NCI-H2029 treated with DMSO at 0.1 percent for 48 hours (cell line): ENCODE results near the gene TBC1D9B.
A peak's percentile ranks its signal among the peaks of the same experiment; 100 is the strongest.
"Not testable (repeated sequence)": the region's sequence is repeated elsewhere in the genome, so short reads cannot be mapped to it uniquely, and the experiment has no call there.

ENCODE experiments used
- DNase-seq: peaks from one replicate; lab custom pipeline; 2025; lab: John Stamatoyannopoulos, UW

The TBC1D9B gene

GRCh38 chr5:179837076-179838011 is 70.4 kb downstream of the TBC1D9B start:
- no peak for DNase-seq

GRCh38 chr5:179836225-179837019 is 71.3 kb downstream of the TBC1D9B start:
- DNase-seq = no peak

- DNase-seq = not testable (repeated sequence)
Observed at GRCh38 chr5:179834871-179835270, 72.8 kb downstream of the TBC1D9B start.

GRCh38 chr5:179834120-179834519 is 73.6 kb downstream of the TBC1D9B start:
- no peak for DNase-seq

- no peak for DNase-seq
Observed at GRCh38 chr5:179833709-179834070, 74.0 kb downstream of the TBC1D9B start.

- no peak for DNase-seq
Observed at GRCh38 chr5:179833056-179833708, 74.5 kb downstream of the TBC1D9B start.

- no peak for DNase-seq
Observed at GRCh38 chr5:179832039-179832745, 75.5 kb downstream of the TBC1D9B start.

- DNase-seq = no peak
Observed at GRCh38 chr5:179830818-179831468, 76.8 kb downstream of the TBC1D9B start.

GRCh38 chr5:179829732-179830435 is 77.8 kb downstream of the TBC1D9B start:
- DNase-seq = no peak

GRCh38 chr5:179828756-179829421 is 78.8 kb downstream of the TBC1D9B start:
- no peak for DNase-seq

GRCh38 chr5:179827680-179828079 is 80.0 kb downstream of the TBC1D9B start:
- no peak for DNase-seq

GRCh38 chr5:179825655-179826182 is 82.0 kb downstream of the TBC1D9B start:
- DNase-seq = no peak

GRCh38 chr5:179824745-179825112 is 83.0 kb downstream of the TBC1D9B start:
- no peak for DNase-seq

GRCh38 chr5:179823937-179824744 is 83.6 kb downstream of the TBC1D9B start:
- no peak for DNase-seq

GRCh38 chr5:179822444-179822990 is 85.2 kb downstream of the TBC1D9B start:
- DNase-seq = no peak

- no peak for DNase-seq
Observed at GRCh38 chr5:179822059-179822432, 85.7 kb downstream of the TBC1D9B start.

GRCh38 chr5:179821298-179822058 is 86.2 kb downstream of the TBC1D9B start:
- DNase-seq = peak; percentile 95
